HG03469 (cell line): ENCODE data around the gene SH3BP4.

Experiments
- ATAC-seq: cut with Tn5 transposase; IDR thresholded peaks from one replicate; pipeline ENCODE4 v1.9.1; 2021; ENCODE audit warnings: mild to moderate bottlenecking, moderate library complexity, moderate number of reproducible peaks; ENCODE audit not compliant: unreplicated experiment

Gene SH3BP4

DNA sequence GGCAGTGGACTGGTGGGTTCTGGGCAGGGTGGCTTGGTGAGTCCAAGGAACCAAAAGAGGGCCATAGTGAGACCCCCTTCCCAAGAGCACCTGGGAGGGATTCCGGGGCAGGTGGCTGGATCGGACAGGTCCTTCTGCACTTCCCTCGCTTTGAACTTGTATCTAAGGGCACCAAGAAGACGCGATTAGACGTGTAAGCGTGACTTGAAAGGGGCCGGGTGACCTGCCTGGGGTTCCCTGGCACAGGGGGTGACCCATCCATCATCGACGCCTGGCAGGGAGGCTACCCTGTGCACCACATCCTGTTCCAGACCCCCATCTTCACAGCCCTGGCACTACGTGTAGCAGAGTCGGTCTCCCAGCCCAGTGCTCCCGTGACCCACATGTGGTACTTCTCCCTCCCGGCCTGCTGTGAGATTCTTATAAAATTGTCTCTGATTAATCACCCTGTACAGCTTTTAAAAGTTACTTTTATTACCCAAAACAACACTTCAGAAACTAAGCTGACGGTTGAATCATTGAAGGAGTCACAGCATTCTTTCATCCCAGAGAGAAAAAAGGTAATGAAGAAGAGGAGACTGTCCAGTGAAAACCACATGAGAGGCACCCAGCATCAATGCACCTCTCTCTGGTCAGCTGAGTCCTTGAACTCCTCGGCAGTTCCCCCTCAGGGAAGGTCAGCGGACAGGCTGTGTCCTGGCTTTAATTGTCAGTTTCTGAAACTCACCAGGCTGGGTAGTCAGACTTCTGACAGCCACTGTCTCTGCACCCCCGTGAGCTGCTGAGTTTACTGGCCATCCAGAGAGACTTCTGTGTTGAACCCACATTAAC is 13.0 kb downstream of the SH3BP4 start:
- ATAC-seq: no peak

DNA sequence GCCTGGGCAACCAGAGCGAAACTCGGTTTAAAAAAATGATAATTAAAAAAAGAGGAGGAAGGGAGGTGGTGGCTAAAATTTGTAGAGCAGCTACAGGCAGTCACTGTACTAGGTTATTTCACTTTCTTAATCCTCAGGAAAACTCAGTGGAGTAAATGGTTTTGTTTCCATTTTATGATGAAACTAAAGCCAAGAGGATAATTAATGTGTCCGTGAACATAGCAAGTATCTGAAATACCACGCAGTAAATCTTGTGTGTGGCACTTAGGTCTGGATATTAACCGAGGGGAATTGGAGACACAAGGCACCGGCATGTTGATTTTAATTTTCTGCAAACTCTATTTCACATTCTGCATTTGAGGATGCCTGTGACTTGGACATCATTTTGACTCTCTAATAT is 14.5 kb downstream of the SH3BP4 start:
- no peak for ATAC-seq

DNA sequence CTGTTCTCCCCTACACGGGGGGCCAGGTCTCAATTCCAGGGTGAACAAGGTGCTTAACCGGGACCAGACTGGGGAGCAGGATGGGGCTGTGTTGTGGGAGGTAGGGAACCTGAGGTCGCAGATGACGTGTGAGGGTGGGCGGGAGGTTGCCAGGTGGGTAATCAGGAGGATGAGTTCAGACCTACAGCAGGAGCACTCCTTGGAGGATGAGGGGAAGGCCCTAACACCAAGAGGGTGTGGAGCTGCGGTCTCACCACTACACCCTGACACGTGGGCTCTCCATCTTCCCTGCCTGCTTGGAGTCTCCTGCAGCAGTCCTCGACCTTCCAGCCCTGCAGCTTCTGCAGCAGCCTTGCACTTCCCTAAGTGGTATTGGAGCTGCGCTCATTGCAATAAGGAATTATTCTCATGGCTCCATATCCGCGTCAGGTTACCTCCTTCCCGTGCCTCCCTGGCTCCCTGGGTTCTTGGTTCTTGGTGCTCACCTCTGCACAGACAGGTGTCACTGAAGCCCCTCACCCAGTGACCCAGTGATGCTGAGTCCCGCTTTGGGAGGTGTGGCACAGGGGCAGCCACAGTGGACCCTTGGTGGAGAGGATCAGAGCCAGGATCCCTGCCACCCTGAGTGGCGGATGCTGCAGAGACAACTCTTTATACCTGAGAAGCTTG is 15.5 kb downstream of the SH3BP4 start:
- ATAC-seq: no peak

- no peak for ATAC-seq
Observed at GRCh38 chr2:234967870-234968208, 16.0 kb downstream of the SH3BP4 start.

- ATAC-seq: no peak
Observed at GRCh38 chr2:234968631-234969305, 17.0 kb downstream of the SH3BP4 start.

- no peak for ATAC-seq
Observed at GRCh38 chr2:234969306-234970098, 17.7 kb downstream of the SH3BP4 start.

- no peak for ATAC-seq
Observed at GRCh38 chr2:234970099-234970440, 18.3 kb downstream of the SH3BP4 start.

- no peak for ATAC-seq
Observed at GRCh38 chr2:234970477-234970882, 18.7 kb downstream of the SH3BP4 start.

DNA sequence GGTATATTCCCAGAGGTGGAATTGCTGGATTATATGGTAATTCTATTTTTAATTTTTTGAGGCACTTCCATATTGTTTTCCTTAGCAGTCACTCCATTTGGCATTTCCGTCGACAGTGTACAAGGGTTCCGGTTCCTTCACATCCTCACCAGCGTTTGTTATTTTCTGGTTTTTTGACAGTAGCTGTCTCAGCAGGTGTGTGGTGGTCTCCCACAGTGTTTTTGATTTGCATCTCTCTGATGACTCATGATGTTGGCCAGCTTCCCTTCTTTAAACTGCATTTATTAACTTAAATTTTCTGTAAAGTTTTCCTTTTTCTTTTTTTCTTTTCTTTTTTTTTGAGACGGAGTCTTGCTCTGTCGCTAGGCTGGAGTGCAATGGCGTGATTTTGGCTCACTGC is 19.7 kb downstream of the SH3BP4 start:
- ATAC-seq: no peak

DNA sequence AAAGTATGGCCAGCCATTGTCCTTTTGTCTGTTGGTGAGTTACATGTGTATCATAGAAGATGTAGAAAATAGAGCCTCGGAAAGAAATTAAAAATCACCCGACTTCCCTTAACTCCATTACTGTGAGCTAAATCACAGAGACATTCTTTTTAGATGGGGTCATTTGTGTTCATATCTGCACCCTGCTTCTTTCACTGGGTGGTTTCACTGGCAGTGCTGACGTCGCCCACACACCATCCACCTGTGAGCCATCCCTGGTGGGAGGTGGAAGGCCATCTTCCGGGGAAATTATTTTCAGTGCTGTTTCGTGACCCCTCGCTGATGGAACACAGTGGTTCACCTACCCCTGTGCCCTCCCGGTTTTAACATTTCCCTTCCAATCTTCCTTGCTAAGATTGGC is 21.2 kb downstream of the SH3BP4 start:
- no peak for ATAC-seq

GRCh38 chr2:234974501-234975385 is 22.9 kb downstream of the SH3BP4 start:
- no peak for ATAC-seq

DNA sequence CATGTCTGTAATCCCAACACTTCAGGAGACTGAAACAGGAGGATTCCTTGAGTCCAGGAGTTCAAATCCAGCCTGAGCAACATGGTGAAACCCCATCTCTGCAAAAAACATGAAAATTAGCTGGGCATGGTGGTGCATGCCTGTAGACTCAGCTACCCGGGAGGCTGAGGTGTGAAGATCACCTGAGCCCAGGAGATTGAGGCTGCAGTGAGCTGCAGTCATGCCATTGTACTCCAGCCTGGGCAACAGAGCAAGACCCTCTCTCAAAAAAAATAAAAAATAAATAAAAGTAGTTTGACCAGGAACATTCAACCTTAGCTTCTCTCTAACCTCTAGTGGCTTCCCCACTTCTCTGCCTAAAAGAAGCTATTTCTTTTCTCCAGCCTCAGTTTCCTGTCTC is 23.8 kb downstream of the SH3BP4 start:
- no peak for ATAC-seq

DNA sequence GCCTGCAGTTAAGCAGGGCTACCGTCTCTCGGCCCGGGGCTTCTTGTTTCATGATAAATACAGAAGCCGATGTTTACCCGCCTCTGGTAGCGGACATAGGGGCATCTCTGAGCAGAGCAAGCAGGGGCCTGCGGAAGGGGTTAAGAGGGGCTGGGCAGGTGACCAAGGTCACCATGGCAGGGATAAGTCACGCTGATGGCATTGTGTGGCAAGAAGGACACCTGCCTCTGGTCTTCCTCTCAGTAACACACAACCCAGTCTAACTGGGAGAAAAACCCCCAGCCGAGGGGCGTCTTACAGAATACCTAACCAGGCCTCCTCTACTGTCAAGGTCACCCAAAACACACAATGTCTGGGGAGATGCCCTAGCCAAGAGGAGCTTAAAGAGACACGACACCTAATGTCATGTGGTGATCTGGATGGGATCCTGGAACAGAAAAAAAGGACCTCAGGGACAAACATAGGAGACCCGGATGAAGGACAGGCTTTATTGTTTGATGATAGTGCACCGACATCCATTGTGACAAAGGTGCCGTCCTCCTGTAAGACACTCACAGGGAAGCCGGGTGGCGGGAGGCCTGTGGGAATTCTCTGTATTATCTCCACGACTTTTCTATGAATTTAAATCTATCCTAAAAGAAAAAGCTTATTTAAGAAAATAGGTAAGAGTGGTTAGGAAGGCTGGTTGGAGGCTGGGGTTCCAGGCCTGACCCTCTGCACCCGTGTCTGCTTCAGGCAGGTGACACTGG is 24.8 kb downstream of the SH3BP4 start:
- ATAC-seq: no peak

- no peak for ATAC-seq
Observed at GRCh38 chr2:234977228-234977679, 25.4 kb downstream of the SH3BP4 start.

GRCh38 chr2:234978466-234979203 is 26.8 kb downstream of the SH3BP4 start:
- ATAC-seq: no peak

- no peak for ATAC-seq
Observed at GRCh38 chr2:234979204-234980167, 27.7 kb downstream of the SH3BP4 start.

GRCh38 chr2:234980451-234981187 is 28.8 kb downstream of the SH3BP4 start:
- no peak for ATAC-seq
